Endothelial cell (in vitro differentiated cells): ENCODE results near the gene GOSR2. TPM values are rescaled to one million over a fixed set of nuclear protein-coding genes. Genes with fewer than 3 reads are reported as not detected.
A peak's percentile ranks its signal among the peaks of the same experiment; 100 is the strongest.

Experiments
- DNase-seq: peaks from one replicate; pipeline ENCODE4 v3.0.0; 2021; ENCODE audit warnings: low spot score
- H3K27ac Mint-ChIP-seq: one replicate; pipeline ENCODE4 v1.8.0; 2021; ENCODE audit warnings: mixed read lengths, inconsistent platforms; ENCODE audit not compliant: unreplicated experiment
- H3K27me3 Mint-ChIP-seq: one replicate; pipeline ENCODE4 v1.8.0; 2021; ENCODE audit warnings: mild to moderate bottlenecking, moderate library complexity, mixed read lengths, inconsistent platforms; ENCODE audit not compliant: unreplicated experiment
- H3K36me3 Mint-ChIP-seq: one replicate; pipeline ENCODE4 v1.8.0; 2021; ENCODE audit warnings: mild to moderate bottlenecking, low read depth, mixed read lengths, inconsistent platforms; ENCODE audit not compliant: unreplicated experiment
- H3K4me1 Mint-ChIP-seq: one replicate; pipeline ENCODE4 v1.8.0; 2021; ENCODE audit warnings: mild to moderate bottlenecking, mixed read lengths, inconsistent platforms; ENCODE audit not compliant: unreplicated experiment
- H3K4me3 Mint-ChIP-seq: one replicate; pipeline ENCODE4 v1.8.0; 2021; ENCODE audit warnings: mild to moderate bottlenecking, mixed read lengths, inconsistent platforms; ENCODE audit not compliant: unreplicated experiment
- H3K9me3 Mint-ChIP-seq: one replicate; pipeline ENCODE4 v1.8.0; 2021; ENCODE audit warnings: mixed read lengths, inconsistent platforms; ENCODE audit not compliant: unreplicated experiment
- total RNA-seq: library from RNA; stranded (reverse); fragmentation: NEBNext Ultra II Directional; extraction: Animal tissue kit (Norgen Biotek cat#: 25700); gene quantifications from one replicate; pipeline ENCODE4 v1.2.1, GENCODE V29; 2021; ENCODE audit not compliant: unreplicated experiment
- TF ChIP-seq, protein P1 (sequence below): fragments of 200-600 bp; sonication (generic); IDR thresholded peaks from one replicate; pipeline ENCODE4 v1.5.0; 2021; ENCODE audit warnings: antibody characterized with exemption; ENCODE audit not compliant: unreplicated experiment

GOSR2 gene
- total RNA-seq, 1 donor from 2014 or later: 51.2 TPM

DNA sequence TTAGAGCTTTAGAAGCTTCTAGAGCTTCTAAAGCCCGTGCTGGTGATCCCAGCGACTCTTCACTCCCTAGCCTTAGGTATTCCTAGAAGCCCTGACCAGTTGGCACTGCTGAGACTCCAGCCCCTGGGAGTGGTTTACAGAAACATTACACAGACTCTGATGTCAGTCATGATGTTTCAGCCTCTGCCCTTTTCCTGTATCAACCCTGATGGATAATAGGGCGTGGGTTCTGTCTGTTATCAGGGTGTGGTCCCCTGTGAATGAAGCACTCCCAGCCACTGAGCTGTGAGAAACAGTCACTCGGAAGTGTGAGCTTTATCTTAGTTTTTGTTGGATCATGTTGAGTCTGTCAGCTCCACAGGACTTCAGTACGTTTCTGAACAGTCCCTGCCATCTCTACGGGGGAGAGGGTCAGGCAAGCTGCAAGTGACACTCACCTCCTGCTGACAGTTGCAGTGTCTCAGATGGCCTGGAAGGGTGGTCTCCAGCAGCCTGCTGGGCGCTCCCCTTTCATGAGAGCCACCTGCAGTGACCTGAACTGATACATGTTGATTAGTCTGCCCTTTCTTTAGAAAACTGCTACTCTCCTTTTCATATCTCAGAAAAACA lies 12.8 kb downstream of the GOSR2 start:
- no peak for DNase-seq
- Mint-ChIP-seq H3K4me3 (no peak overlapping the region), H3K4me1 (peaks cover under 1% of the 10 kb centered on the region), H3K27ac (no peak overlapping the region), H3K36me3 (peaks cover 60% of the 10 kb centered on the region), H3K27me3 (peaks cover 1% of the 10 kb centered on the region), H3K9me3 (no peaks in the 10 kb centered on the region)
- TF ChIP-seq, protein P1, sequence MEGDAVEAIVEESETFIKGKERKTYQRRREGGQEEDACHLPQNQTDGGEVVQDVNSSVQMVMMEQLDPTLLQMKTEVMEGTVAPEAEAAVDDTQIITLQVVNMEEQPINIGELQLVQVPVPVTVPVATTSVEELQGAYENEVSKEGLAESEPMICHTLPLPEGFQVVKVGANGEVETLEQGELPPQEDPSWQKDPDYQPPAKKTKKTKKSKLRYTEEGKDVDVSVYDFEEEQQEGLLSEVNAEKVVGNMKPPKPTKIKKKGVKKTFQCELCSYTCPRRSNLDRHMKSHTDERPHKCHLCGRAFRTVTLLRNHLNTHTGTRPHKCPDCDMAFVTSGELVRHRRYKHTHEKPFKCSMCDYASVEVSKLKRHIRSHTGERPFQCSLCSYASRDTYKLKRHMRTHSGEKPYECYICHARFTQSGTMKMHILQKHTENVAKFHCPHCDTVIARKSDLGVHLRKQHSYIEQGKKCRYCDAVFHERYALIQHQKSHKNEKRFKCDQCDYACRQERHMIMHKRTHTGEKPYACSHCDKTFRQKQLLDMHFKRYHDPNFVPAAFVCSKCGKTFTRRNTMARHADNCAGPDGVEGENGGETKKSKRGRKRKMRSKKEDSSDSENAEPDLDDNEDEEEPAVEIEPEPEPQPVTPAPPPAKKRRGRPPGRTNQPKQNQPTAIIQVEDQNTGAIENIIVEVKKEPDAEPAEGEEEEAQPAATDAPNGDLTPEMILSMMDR: no peak

DNA sequence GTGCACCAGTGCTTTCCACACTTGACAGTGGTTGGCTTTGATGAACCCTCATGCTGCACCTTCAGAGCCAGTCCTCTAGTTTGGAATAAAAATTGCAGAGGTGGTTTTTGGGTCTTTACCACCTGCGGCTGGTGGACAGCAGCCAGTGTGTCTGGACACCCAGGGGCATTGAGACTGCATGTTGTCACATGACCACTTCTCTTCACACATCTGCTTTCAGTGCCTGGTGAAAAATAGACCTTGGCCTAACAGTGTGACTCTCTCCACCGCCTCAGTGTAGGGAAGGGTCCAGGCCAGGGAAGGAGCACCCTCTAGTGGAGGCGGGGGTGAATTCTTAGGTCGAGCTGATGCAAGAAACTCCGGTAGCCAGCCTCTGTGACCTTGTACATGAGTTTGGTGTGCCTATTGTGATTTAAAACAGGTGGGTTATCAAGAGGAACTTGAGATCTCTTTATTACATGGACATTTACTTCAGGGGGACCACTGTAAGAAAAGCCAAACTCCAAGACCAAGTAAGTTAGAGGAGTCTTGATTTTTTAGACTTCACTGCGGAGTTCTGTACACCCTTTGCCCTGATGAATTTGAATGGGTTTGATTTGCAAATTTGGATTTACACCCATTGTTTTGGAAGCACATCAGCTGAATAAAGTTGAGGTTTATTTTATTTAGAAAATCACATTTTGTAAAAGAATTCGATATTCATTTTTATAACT lies 17.9 kb downstream of the GOSR2 start:
- Mint-ChIP-seq H3K4me1 (peaks cover 3% of the 10 kb centered on the region), H3K27ac (no peak overlapping the region), H3K9me3 (no peaks in the 10 kb centered on the region), H3K4me3 (no peak overlapping the region), H3K27me3 (peaks cover 7% of the 10 kb centered on the region), H3K36me3 (peaks cover 19% of the 10 kb centered on the region)
- TF ChIP-seq, protein P1: peak; percentile 68
- peak; percentile 88 for DNase-seq

- H3K27ac Mint-ChIP-seq: no peak overlapping the region
- no peak overlapping the region for H3K4me3 Mint-ChIP-seq
These were observed 19.7 kb downstream of the GOSR2 start for GRCh38 chr17:46942441-46943217.

DNA sequence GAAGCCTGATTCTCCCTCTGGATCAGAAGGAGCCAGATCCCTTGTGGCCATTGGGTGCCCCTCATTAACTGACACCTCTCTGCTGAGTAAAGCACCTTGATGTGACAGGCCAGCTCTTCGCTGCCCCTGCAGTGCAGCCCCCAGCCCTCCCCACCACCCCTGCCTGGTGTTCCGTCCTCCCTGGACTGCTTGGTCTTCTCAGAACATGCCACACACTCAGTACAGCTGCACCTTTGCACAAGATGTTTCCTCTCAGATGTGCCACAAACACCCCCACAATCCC lies 20.2 kb downstream of the GOSR2 start:
- DNase-seq: no peak
- TF ChIP-seq, protein P1: no peak
- no peak overlapping the region for H3K4me3 Mint-ChIP-seq
- H3K36me3 Mint-ChIP-seq: peaks cover 15% of the 10 kb centered on the region
- no peaks in the 10 kb centered on the region for H3K9me3 Mint-ChIP-seq
- H3K4me1 Mint-ChIP-seq: peaks cover 3% of the 10 kb centered on the region
- no peak overlapping the region for H3K27ac Mint-ChIP-seq
- peaks cover 10% of the 10 kb centered on the region for H3K27me3 Mint-ChIP-seq

More at GRCh38 chr17:46942441-46943217, 19.7 kb downstream of the GOSR2 start:
- peaks cover 3% of the 10 kb centered on the region for H3K4me1 Mint-ChIP-seq
- peaks cover 15% of the 10 kb centered on the region for H3K36me3 Mint-ChIP-seq
- TF ChIP-seq, protein P1: peak; percentile 76
- peaks cover 10% of the 10 kb centered on the region for H3K27me3 Mint-ChIP-seq
- no peaks in the 10 kb centered on the region for H3K9me3 Mint-ChIP-seq
- peak; percentile 83 for DNase-seq
